ENCODE measurements around the gene PPP1R12A. TPM values are rescaled to one million over a fixed set of nuclear protein-coding genes. Genes with fewer than 3 reads are reported as not detected.

Gene PPP1R12A
- total and polyA plus RNA-seq, 9 of the 15 experiments (the other 6 are each of a cell fraction or from before 2014, with no cell fraction given), result 26.4 to 119 (median 53.3) TPM

- Histone ChIP-seq H3K4me1 (replicated peaks in 1 of 2; ENCODE audit: control insufficient read depth in 2 of 2, insufficient read depth in 2 of 2, low read length in 2 of 2) (no peaks in the 10 kb centered on the region; a peak in 1 of 5 replicates), H3K79me2 (ENCODE audit: control insufficient read depth, insufficient read depth, low read length) (peaks cover 91% of the 10 kb centered on the region), H2AFZ (ENCODE audit: low read depth, low read length) (no peak overlapping the region), H3K27me3 (ENCODE audit: control insufficient read depth in 2 of 2, insufficient read depth in 2 of 2, low read length in 2 of 2) (no peaks in the 10 kb centered on the region), H3K9ac (ENCODE audit: insufficient read depth in 1 of 2, low read depth in 2 of 2, low read length in 2 of 2) (no peak overlapping the region), H3K4me3 (no peak overlapping the region), H3K27ac (ENCODE audit: extremely low read depth, low read depth, low read length) (no peak overlapping the region), H4K20me1 (replicated peaks; ENCODE audit: control insufficient read depth, insufficient read depth, low read length) (no peaks in the 10 kb centered on the region), H3K4me2 (ENCODE audit: insufficient read depth, low read length) (no peak overlapping the region), H3K36me3 (ENCODE audit: control insufficient read depth, insufficient read depth, low read length) (peaks cover 5% of the 10 kb centered on the region; the same call in 1 of the 3 replicates), H3K9me3 (replicated peaks; ENCODE audit: control insufficient read depth, insufficient read depth, low read depth, low read length) (no peaks in the 10 kb centered on the region; the same call in 1 of the 2 replicates), H3K9me1 (ENCODE audit: control insufficient read depth, insufficient read depth, low read length) (no peaks in the 10 kb centered on the region)
- TF ChIP-seq ASH1L (IDR thresholded peaks at IDR 0.05; ENCODE audit: borderline replicate concordance, low read depth, partially characterized antibody), result no peak
- TF ChIP-seq RNF2 (IDR thresholded peaks at IDR 0.05), result no peak
- TF ChIP-seq ZNF232 (CRISPR knock-in tag; IDR thresholded peaks at IDR 0.05), result no peak
- TF ChIP-seq CREM (IDR thresholded peaks at IDR 0.05; ENCODE audit: low read depth), result no peak
- TF ChIP-seq E4F1 (CRISPR knock-in tag; IDR thresholded peaks at IDR 0.05; ENCODE audit: borderline replicate concordance), result no peak
- TF ChIP-seq HMBOX1 (IDR thresholded peaks at IDR 0.05), result no peak
- TF ChIP-seq ATF1 (CRISPR knock-in tag; IDR thresholded peaks at IDR 0.05), result no peak
- TF ChIP-seq ATF1 (tag; IDR thresholded peaks at IDR 0.05), result no peak
- TF ChIP-seq ZBTB7A (IDR thresholded peaks at IDR 0.05; ENCODE audit: borderline replicate concordance, control insufficient read depth, low read depth, low read length), result no peak
- no peak for TF ChIP-seq ATF6 (CRISPR knock-in tag; IDR thresholded peaks at IDR 0.05)
- no peak for TF ChIP-seq SMARCC2 (IDR thresholded peaks at IDR 0.05; ENCODE audit: low read depth)
- no peak for FAIRE-seq
- no TSS peak for BruUV-seq (replicated peaks)
- in situ Hi-C loops (cut with MboI) (no loop called here), intact Hi-C loops (cut with micrococcal nuclease) (no loop called here)
- no peak for ATAC-seq
- WGBS (ENCODE audit: insufficient coverage, low coverage, missing lambda C conversion rate), result 46% methylated on average over 2 of the region's 2 CpGs
- POLR2A ChIA-PET, result no interaction called here
- no peak for DNase-seq (ENCODE audit: extremely low read depth in 1 of 4, low spot score in 3 of 4)
- CTCF ChIA-PET (ENCODE audit: low intra/inter-chr PET ratio), result no interaction called here
Measured at GRCh38 chr12:79857675-79858074, 77.2 kb downstream of the PPP1R12A start.

Measured in K562 (cell line).